ENCODE data around the gene DUSP10.

DNA sequence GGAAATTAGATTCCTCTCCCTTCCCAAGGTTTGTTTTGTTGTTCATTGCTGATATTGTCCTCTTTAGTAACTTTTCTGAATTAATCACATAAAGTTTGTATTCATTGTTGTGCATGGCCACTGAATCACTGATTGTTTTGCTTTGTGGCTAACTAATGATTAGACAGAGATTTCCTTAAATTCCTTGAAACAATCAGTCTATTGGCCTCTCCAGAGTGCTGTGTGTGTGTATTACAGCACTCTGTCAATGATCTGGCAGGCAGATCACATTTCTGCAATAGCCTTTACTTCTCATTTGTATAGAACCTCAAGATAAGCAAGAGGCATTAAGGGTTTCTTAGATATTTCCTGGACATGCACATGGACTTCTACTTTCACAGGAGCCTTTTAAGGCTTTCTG is 78.6 kb downstream of the DUSP10 start:
- TF ChIP-seq, protein P1, sequence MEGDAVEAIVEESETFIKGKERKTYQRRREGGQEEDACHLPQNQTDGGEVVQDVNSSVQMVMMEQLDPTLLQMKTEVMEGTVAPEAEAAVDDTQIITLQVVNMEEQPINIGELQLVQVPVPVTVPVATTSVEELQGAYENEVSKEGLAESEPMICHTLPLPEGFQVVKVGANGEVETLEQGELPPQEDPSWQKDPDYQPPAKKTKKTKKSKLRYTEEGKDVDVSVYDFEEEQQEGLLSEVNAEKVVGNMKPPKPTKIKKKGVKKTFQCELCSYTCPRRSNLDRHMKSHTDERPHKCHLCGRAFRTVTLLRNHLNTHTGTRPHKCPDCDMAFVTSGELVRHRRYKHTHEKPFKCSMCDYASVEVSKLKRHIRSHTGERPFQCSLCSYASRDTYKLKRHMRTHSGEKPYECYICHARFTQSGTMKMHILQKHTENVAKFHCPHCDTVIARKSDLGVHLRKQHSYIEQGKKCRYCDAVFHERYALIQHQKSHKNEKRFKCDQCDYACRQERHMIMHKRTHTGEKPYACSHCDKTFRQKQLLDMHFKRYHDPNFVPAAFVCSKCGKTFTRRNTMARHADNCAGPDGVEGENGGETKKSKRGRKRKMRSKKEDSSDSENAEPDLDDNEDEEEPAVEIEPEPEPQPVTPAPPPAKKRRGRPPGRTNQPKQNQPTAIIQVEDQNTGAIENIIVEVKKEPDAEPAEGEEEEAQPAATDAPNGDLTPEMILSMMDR (IDR thresholded peaks at IDR 0.05; ENCODE audit: poor library complexity, severe bottlenecking) = no peak
- no peak for TF ChIP-seq SMC3 (conservative IDR thresholded peaks at IDR 0.05; ENCODE audit: poor library complexity)
- no peak for TF ChIP-seq EP300 (conservative IDR thresholded peaks at IDR 0.05; ENCODE audit: poor library complexity, severe bottlenecking)
